ENCODE results near the gene FAXDC2.

DNA sequence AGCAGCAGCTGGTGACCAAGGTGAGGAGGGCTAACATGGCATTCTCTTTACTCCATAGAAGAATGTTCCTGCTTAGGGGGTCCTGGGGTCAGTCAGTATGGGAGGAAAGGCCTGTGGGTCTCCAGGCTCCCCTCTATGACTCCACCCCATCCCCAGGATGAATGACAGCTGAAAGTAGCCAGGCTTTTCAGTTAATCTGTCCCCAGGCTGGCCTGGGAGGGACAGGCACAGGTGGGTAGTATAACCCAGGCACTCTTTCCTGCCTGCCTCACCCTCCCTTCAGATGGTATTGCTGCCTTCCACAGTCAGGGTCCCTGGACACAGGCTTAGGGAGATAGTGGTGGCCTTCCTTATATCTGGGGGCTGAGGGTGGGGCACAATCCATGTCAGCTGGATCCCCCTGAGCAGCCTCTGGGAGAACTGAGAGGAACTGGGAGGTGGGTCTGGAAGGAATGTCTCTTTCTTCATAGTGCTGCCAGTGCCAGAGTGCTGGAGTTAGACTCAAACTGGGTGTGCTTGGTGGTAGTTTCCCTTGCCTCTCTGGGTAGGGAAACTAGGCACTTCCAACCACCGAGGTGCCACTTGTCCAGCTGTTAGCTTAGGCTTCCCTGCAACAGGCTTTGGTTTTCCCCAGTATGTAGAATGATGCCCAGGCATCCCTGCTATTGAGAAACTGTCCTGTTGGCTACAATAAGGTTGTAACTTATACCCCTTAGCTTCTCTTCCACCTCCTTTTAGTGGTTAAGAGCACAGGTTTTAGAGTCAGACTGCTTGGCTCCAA, 67.4 kb downstream of the FAXDC2 start:
- TF ChIP-seq, protein P1, sequence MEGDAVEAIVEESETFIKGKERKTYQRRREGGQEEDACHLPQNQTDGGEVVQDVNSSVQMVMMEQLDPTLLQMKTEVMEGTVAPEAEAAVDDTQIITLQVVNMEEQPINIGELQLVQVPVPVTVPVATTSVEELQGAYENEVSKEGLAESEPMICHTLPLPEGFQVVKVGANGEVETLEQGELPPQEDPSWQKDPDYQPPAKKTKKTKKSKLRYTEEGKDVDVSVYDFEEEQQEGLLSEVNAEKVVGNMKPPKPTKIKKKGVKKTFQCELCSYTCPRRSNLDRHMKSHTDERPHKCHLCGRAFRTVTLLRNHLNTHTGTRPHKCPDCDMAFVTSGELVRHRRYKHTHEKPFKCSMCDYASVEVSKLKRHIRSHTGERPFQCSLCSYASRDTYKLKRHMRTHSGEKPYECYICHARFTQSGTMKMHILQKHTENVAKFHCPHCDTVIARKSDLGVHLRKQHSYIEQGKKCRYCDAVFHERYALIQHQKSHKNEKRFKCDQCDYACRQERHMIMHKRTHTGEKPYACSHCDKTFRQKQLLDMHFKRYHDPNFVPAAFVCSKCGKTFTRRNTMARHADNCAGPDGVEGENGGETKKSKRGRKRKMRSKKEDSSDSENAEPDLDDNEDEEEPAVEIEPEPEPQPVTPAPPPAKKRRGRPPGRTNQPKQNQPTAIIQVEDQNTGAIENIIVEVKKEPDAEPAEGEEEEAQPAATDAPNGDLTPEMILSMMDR (IDR thresholded peaks at IDR 0.05; ENCODE audit: insufficient read depth, low read length) = no peak
- no peak for TF ChIP-seq POLR2AphosphoS5 (IDR thresholded peaks at IDR 0.05; ENCODE audit: low read depth)
- TF ChIP-seq, protein P2, sequence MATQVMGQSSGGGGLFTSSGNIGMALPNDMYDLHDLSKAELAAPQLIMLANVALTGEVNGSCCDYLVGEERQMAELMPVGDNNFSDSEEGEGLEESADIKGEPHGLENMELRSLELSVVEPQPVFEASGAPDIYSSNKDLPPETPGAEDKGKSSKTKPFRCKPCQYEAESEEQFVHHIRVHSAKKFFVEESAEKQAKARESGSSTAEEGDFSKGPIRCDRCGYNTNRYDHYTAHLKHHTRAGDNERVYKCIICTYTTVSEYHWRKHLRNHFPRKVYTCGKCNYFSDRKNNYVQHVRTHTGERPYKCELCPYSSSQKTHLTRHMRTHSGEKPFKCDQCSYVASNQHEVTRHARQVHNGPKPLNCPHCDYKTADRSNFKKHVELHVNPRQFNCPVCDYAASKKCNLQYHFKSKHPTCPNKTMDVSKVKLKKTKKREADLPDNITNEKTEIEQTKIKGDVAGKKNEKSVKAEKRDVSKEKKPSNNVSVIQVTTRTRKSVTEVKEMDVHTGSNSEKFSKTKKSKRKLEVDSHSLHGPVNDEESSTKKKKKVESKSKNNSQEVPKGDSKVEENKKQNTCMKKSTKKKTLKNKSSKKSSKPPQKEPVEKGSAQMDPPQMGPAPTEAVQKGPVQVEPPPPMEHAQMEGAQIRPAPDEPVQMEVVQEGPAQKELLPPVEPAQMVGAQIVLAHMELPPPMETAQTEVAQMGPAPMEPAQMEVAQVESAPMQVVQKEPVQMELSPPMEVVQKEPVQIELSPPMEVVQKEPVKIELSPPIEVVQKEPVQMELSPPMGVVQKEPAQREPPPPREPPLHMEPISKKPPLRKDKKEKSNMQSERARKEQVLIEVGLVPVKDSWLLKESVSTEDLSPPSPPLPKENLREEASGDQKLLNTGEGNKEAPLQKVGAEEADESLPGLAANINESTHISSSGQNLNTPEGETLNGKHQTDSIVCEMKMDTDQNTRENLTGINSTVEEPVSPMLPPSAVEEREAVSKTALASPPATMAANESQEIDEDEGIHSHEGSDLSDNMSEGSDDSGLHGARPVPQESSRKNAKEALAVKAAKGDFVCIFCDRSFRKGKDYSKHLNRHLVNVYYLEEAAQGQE (IDR thresholded peaks at IDR 0.05; ENCODE audit: insufficient replicate concordance, low read depth) = no peak
- TF ChIP-seq SPI1 (IDR thresholded peaks at IDR 0.05; ENCODE audit: borderline replicate concordance, low read depth) = no peak
- TF ChIP-seq GABPA (IDR thresholded peaks at IDR 0.05; ENCODE audit: low read depth) = no peak

All from HL-60 (cell line).